Upper lobe of left lung (tissue), 6 donors: ENCODE data around the gene CISD3. TPM values are rescaled to one million over a fixed set of nuclear protein-coding genes. Genes with fewer than 3 reads are reported as not detected.
"Not testable (repeated sequence)": the region's sequence is repeated elsewhere in the genome, so short reads cannot be mapped to it uniquely, and the experiment has no call there.

ENCODE experiments used
- ATAC-seq, 2 donors: fragments of 200-7000 bp; cut with Tn5 transposase; one replicate each; pipeline ENCODE4 v1.9.1; 2022; ENCODE audit warnings: mild to moderate bottlenecking in 2 of 2, moderate library complexity in 2 of 2; ENCODE audit not compliant: low FRiP score in 2 of 2
- DNase-seq, 2 donors: peaks; one replicate each; pipeline ENCODE4 v3.0.0-alpha.2; 2019 to 2020
- H3K27ac ChIP-seq, 4 donors: fragments of 200-600 bp; sonication (generic); one replicate each; pipeline ENCODE4 v1.5.1; 2016 to 2019
- H3K27me3 ChIP-seq, 4 donors: fragments of 200-600 bp; sonication (generic); one replicate each; pipeline ENCODE4 v1.5.1; 2017 to 2019
- H3K36me3 ChIP-seq, 4 donors: fragments of 200-600 bp; sonication (generic); one replicate each; pipeline ENCODE4 v1.5.1; 2016 to 2019
- H3K4me1 ChIP-seq, 4 donors: fragments of 200-600 bp; sonication (generic); one replicate each; pipeline ENCODE4 v1.5.1; 2018 to 2019
- H3K4me3 ChIP-seq, 4 donors: fragments of 200-600 bp; sonication (generic); one replicate each; pipeline ENCODE4 v1.5.1; 2017 to 2019; ENCODE audit warnings: mild to moderate bottlenecking in 2 of 4, moderate library complexity in 1 of 4
- H3K9me3 ChIP-seq, 4 donors: fragments of 200-600 bp; sonication (generic); one replicate each; pipeline ENCODE4 v1.5.1; 2018 to 2019
- CTCF ChIP-seq, 6 experiments: fragments of 450-650 bp in 4 of 6; fragments of 200-600 bp in 2 of 6; sonication (generic) in 2 of 6; IDR thresholded peaks; one replicate each; pipeline ENCODE4 v1.5.1; 2016 to 2019; ENCODE audit warnings: antibody characterized with exemption in 6 of 6
- EP300 ChIP-seq, 4 donors: sonication (generic); formaldehyde crosslinking; IDR thresholded peaks; one replicate each; pipeline ENCODE4 v1.5.1; 2017; ENCODE audit warnings: antibody characterized with exemption in 4 of 4, control low read depth in 2 of 4
- POLR2A ChIP-seq, 4 donors: fragments of 450-650 bp; IDR thresholded peaks; one replicate each; pipeline ENCODE4 v1.5.1; 2016 to 2017; ENCODE audit warnings: antibody characterized with exemption in 4 of 4, mild to moderate bottlenecking in 2 of 4
- POLR2AphosphoS5 ChIP-seq, 2 donors: sonication (generic); formaldehyde crosslinking; IDR thresholded peaks; one replicate each; pipeline ENCODE4 v1.5.1; 2017; ENCODE audit warnings: antibody characterized with exemption in 2 of 2
- WGBS, 2 donors: methylation state at CpG; one replicate each; pipeline ENCODE4 v1.1.5; 2017 to 2018; 5-methylcytosine and 5-hydroxymethylcytosine counted together
- total RNA-seq, 6 donors: library from RNA; depleted of rRNA in 4 of 6; stranded (reverse); fragments of >200 nt in 4 of 6; gene quantifications; one replicate each; pipeline versions ENCODE4 v1.1.0 to v1.2.1, GENCODE V29; 2016 to 2021
- donor health status: DM: no; HTN: no; CAD: no; lungs with moderate emphysema.
- donor health status: DM: no; HTN: yes; CAD: no; lungs with severe emphysema.

CISD3 gene
- total RNA-seq, 6 donors from 2014 or later: 6.3 to 49.7 (median 15.9) TPM

GRCh38 chr17:38725066-38725465, 5.1 kb upstream of the CISD3 start:
- Histone ChIP-seq H3K4me1 (peaks cover 15 to 46% (median 26%) of the 10 kb centered on the region in 4 donors), H3K4me3 (no peak overlapping the region), H3K27ac (no peak overlapping the region)

GRCh38 chr17:38726145-38726544, 4.0 kb upstream of the CISD3 start:
- not testable (repeated sequence) for H3K27me3 ChIP-seq, ATAC-seq, H3K9me3 ChIP-seq, H3K4me3 ChIP-seq, H3K27ac ChIP-seq, DNase-seq
- H3K36me3 ChIP-seq: peaks cover 6 to 46% (median 29%) of the 10 kb centered on the region in 4 donors
- H3K4me1 ChIP-seq: peaks cover 22 to 52% (median 33%) of the 10 kb centered on the region in 4 donors
- 78% methylated on average over 8 of the region's 8 CpGs; no CpG with 5 or more reads in 1 of the 2 donors for WGBS, 2 donors

More at GRCh38 chr17:38725066-38725465, 5.1 kb upstream of the CISD3 start:
- TF ChIP-seq CTCF (IDR thresholded peaks at IDR 0.05) (no peak), POLR2A (IDR thresholded peaks at IDR 0.05) (no peak), EP300 (IDR thresholded peaks at IDR 0.05) (no peak), POLR2AphosphoS5 (IDR thresholded peaks at IDR 0.05) (no peak)
- no peaks in the 10 kb centered on the region for H3K9me3 ChIP-seq
- 83 to 92% methylated on average over 7 to 10 of the region's 10 CpGs for WGBS, 2 donors
- ATAC-seq: no peak
- H3K27me3 ChIP-seq: no peaks in the 10 kb centered on the region
- peaks cover 6 to 57% (median 38%) of the 10 kb centered on the region in 4 donors for H3K36me3 ChIP-seq
- DNase-seq: no peak

- Histone ChIP-seq H3K27me3 (no peaks in the 10 kb centered on the region), H3K9me3 (no peaks in the 10 kb centered on the region), H3K4me3 (no peak overlapping the region), H3K4me1 (peaks cover 36 to 63% (median 47%) of the 10 kb centered on the region in 4 donors), H3K27ac (peak overlapping the region in 3 of 4 donors; percentile 6 to 91 (median 86)), H3K36me3 (peaks cover 2 to 30% (median 18%) of the 10 kb centered on the region in 4 donors)
- 72 to 79% methylated on average over 5 of the region's 5 CpGs for WGBS, 2 donors
- DNase-seq: no peak
- ATAC-seq: no peak
- TF ChIP-seq POLR2A (IDR thresholded peaks at IDR 0.05): no peak
- TF ChIP-seq EP300 (IDR thresholded peaks at IDR 0.05): no peak
These were observed 2.4 kb upstream of the CISD3 start for GRCh38 chr17:38727736-38728135.

GRCh38 chr17:38728290-38728831, 1.8 kb upstream of the CISD3 start:
- H3K36me3 ChIP-seq: peaks cover 2 to 28% (median 19%) of the 10 kb centered on the region in 4 donors
- H3K4me1 ChIP-seq: peaks cover 36 to 68% (median 50%) of the 10 kb centered on the region in 4 donors
- TF ChIP-seq CTCF (IDR thresholded peaks at IDR 0.05): no peak
- TF ChIP-seq POLR2AphosphoS5 (IDR thresholded peaks at IDR 0.05): peak in 1 of 2 donors; percentile 40
- H3K27ac ChIP-seq: peak overlapping the region; percentile 37 to 91 (median 72)
- H3K9me3 ChIP-seq: no peaks in the 10 kb centered on the region
- H3K4me3 ChIP-seq: no peak overlapping the region
- WGBS, 2 donors: 44 to 58% methylated on average over 8 of the region's 8 CpGs
- H3K27me3 ChIP-seq: no peaks in the 10 kb centered on the region
- ATAC-seq (no peak), DNase-seq (peak in 1 of 2 donors; percentile 59)

GRCh38 chr17:38729368-38729885, 714 bp upstream of the CISD3 start:
- H3K27me3 ChIP-seq: no peaks in the 10 kb centered on the region
- H3K27ac ChIP-seq: peak overlapping the region; percentile 86 to 91 (median 88)
- no peaks in the 10 kb centered on the region for H3K9me3 ChIP-seq
- 22 to 31% methylated on average over 13 to 14 of the region's 14 CpGs for WGBS, 2 donors
- H3K36me3 ChIP-seq: peaks cover 2 to 33% (median 22%) of the 10 kb centered on the region in 4 donors
- H3K4me1 ChIP-seq: peaks cover 32 to 69% (median 48%) of the 10 kb centered on the region in 4 donors
- H3K4me3 ChIP-seq: peak overlapping the region; percentile 38 to 92 (median 83)
- DNase-seq: no peak
- TF ChIP-seq CTCF (IDR thresholded peaks at IDR 0.05) (no peak), POLR2AphosphoS5 (IDR thresholded peaks at IDR 0.05) (no peak), POLR2A (IDR thresholded peaks at IDR 0.05) (no peak), EP300 (IDR thresholded peaks at IDR 0.05) (no peak)
- no peak for ATAC-seq
